Liver (tissue), 3 donors: ENCODE measurements around the gene CHRNA4.

Source experiments
- RAD21 ChIP-seq, 2 donors: IDR thresholded peaks; 2 replicates each; pipeline ENCODE4 v1.6.1; 2016; ENCODE audit warnings: antibody characterized with exemption in 2 of 2, mild to moderate bottlenecking in 2 of 2
- TF ChIP-seq, protein P1 (sequence below): fragments of 150-350 bp; IDR thresholded peaks from 2 replicates; pipeline ENCODE4 v1.5.1; 2017; ENCODE audit warnings: improper control_type of control experiment, low read depth, low read length; ENCODE audit not compliant: missing input control
- TF ChIP-seq, protein P2 (sequence below): IDR thresholded peaks from 2 replicates; pipeline ENCODE4 v1.6.1; 2016; ENCODE audit warnings: antibody characterized with exemption
- donor health status: healthy.
- donor health status: healthy.

DNA sequence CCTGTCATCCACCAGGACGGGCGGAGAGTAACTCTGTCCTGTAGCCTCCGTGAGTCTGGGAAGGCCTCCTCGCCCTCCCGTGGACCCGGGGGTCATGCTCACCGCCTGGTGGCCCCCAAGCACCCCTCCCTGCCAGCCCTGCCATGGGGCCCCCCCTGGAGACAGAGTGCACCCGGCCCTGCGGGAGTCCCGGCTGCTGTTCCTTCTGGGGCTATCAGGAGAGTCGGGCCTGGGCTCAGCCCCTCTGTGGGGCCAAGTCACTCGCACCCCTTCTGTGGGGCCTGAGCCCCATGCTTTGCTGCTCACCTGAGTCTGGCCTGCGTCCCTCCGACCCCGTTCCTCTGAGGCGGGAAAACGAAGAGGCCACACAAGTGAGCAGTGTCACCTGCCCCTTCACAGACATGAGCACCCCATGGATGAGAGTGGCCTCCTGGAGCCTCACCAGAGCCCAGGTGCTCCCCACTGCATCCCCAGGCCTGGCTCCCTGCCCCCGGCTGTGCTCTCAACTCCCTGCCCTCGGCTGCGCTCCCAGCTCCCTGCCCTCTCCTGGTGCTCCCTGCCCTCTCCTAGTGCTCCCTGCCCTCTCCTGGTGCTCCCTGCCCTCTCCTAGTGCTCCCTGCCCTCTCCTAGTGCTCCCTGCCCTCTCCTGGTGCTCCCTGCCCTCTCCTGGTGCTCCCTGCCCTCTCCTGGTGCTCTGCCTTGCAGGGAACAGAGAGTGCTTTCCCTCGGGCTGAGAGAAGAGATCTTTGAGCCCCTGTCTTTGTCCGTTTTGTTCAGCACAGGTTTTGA is 4.6 kb upstream of the CHRNA4 start:
- no peak for TF ChIP-seq RAD21 (IDR thresholded peaks at IDR 0.05)
- TF ChIP-seq, protein P1, sequence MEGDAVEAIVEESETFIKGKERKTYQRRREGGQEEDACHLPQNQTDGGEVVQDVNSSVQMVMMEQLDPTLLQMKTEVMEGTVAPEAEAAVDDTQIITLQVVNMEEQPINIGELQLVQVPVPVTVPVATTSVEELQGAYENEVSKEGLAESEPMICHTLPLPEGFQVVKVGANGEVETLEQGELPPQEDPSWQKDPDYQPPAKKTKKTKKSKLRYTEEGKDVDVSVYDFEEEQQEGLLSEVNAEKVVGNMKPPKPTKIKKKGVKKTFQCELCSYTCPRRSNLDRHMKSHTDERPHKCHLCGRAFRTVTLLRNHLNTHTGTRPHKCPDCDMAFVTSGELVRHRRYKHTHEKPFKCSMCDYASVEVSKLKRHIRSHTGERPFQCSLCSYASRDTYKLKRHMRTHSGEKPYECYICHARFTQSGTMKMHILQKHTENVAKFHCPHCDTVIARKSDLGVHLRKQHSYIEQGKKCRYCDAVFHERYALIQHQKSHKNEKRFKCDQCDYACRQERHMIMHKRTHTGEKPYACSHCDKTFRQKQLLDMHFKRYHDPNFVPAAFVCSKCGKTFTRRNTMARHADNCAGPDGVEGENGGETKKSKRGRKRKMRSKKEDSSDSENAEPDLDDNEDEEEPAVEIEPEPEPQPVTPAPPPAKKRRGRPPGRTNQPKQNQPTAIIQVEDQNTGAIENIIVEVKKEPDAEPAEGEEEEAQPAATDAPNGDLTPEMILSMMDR, result no peak
- TF ChIP-seq, protein P2, sequence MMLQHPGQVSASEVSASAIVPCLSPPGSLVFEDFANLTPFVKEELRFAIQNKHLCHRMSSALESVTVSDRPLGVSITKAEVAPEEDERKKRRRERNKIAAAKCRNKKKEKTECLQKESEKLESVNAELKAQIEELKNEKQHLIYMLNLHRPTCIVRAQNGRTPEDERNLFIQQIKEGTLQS, result no peak
